ENCODE measurements around the gene CTDSPL. TPM values are rescaled to one million over a fixed set of nuclear protein-coding genes. Genes with fewer than 3 reads are reported as not detected.
"Not testable (repeated sequence)": the region's sequence is repeated elsewhere in the genome, so short reads cannot be mapped to it uniquely, and the experiment has no call there.

The CTDSPL gene
- total RNA-seq, 1 experiment from 2014 or later: 16.6 TPM

DNA sequence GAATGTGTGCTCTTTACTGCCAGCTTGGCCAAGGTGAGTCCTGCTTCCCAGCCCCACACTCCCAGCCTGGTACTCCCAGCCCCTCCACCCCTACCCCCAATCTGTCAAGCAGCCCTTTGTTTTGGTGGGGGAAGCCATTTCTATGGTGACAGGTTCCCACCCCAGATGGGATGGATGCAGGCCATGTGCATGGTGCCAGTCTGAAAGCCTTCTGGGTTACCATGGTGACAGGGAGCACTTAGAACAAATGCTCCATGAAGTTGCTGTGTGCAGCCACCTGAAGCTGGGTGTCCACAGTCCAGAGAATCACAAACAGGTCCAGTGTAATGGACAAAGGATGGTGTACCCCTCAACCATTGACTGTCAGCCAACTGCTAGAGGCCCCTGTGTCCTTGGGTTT, 109.8 kb downstream of the CTDSPL start:
- CTCF ChIA-PET: no interaction called here
- no peak overlapping the region for H3K27ac ChIP-seq (ENCODE audit: low read length)
- in situ Hi-C loops (cut with HindIII; ENCODE audit: low pct_unique_long_range_greater_than_20kb, low sequenced_read_pairs): no loop called here

DNA sequence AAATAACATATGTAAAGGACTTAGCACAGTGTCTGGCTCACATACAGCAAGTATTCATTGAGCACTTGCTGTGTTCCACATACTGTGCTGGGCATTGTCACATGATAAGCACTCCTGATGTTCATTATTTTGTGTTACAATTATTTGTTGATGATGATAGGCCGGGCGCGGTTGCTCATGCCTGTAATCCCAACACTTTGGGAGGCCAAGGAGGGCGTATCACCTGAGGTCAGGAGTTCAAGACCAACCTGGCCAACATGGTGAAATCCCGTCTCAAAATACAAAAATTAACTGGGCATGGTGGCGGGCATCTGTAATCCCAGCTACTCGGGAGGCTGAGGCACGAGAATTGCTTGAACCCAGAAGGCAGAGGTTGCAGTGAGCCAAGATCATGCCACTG, 110.4 kb downstream of the CTDSPL start:
- DNase-seq (ENCODE audit: low read depth, low spot score); intact Hi-C loops (cut with micrococcal nuclease; ENCODE audit: unreplicated experiment); in situ Hi-C loops (cut with HindIII; ENCODE audit: low pct_unique_long_range_greater_than_20kb, low sequenced_read_pairs); H3K4me3 ChIP-seq (ENCODE audit: low read depth in 2 of 2, low read length in 2 of 2); H3K4me1 ChIP-seq (ENCODE audit: control insufficient read depth, insufficient read depth, low read length); H3K27me3 ChIP-seq (ENCODE audit: control insufficient read depth, insufficient read depth, low read length); ATAC-seq; BruUV-seq (replicated peaks); H3K27ac ChIP-seq (ENCODE audit: low read length); POLR2A ChIA-PET; H3K36me3 ChIP-seq (ENCODE audit: control insufficient read depth, insufficient read depth, low read length); H3K9me3 ChIP-seq (ENCODE audit: control insufficient read depth, insufficient read depth, low read depth, low read length); CTCF ChIA-PET: not testable (repeated sequence)

More for the DNA sequence above, 109.8 kb downstream of the CTDSPL start:
- no peak overlapping the region for H3K4me3 ChIP-seq (ENCODE audit: low read depth in 2 of 2, low read length in 2 of 2)
- POLR2A ChIA-PET: no interaction called here
- H3K4me1 ChIP-seq (ENCODE audit: control insufficient read depth, insufficient read depth, low read length): no peaks in the 10 kb centered on the region
- ATAC-seq (no peak), DNase-seq (ENCODE audit: low read depth, low spot score) (no peak)
- intact Hi-C loops (cut with micrococcal nuclease; ENCODE audit: unreplicated experiment): no loop called here
- no TSS peak for BruUV-seq (replicated peaks)
- H3K9me3 ChIP-seq (ENCODE audit: control insufficient read depth, insufficient read depth, low read depth, low read length): no peaks in the 10 kb centered on the region
- H3K36me3 ChIP-seq (ENCODE audit: control insufficient read depth, insufficient read depth, low read length): no peaks in the 10 kb centered on the region
- no peaks in the 10 kb centered on the region for H3K27me3 ChIP-seq (ENCODE audit: control insufficient read depth, insufficient read depth, low read length)
- no peak for TF ChIP-seq CTCF (IDR thresholded peaks at IDR 0.05)
- TF ChIP-seq POLR2AphosphoS5 (IDR thresholded peaks at IDR 0.05; ENCODE audit: low read depth, low read length): no peak
- no peak for TF ChIP-seq SIN3A (IDR thresholded peaks at IDR 0.05; ENCODE audit: borderline replicate concordance, insufficient read depth, low read depth, low read length)
- TF ChIP-seq TCF7L2 (IDR thresholded peaks at IDR 0.05; ENCODE audit: low read depth, low read length): no peak
- TF ChIP-seq, protein P1, sequence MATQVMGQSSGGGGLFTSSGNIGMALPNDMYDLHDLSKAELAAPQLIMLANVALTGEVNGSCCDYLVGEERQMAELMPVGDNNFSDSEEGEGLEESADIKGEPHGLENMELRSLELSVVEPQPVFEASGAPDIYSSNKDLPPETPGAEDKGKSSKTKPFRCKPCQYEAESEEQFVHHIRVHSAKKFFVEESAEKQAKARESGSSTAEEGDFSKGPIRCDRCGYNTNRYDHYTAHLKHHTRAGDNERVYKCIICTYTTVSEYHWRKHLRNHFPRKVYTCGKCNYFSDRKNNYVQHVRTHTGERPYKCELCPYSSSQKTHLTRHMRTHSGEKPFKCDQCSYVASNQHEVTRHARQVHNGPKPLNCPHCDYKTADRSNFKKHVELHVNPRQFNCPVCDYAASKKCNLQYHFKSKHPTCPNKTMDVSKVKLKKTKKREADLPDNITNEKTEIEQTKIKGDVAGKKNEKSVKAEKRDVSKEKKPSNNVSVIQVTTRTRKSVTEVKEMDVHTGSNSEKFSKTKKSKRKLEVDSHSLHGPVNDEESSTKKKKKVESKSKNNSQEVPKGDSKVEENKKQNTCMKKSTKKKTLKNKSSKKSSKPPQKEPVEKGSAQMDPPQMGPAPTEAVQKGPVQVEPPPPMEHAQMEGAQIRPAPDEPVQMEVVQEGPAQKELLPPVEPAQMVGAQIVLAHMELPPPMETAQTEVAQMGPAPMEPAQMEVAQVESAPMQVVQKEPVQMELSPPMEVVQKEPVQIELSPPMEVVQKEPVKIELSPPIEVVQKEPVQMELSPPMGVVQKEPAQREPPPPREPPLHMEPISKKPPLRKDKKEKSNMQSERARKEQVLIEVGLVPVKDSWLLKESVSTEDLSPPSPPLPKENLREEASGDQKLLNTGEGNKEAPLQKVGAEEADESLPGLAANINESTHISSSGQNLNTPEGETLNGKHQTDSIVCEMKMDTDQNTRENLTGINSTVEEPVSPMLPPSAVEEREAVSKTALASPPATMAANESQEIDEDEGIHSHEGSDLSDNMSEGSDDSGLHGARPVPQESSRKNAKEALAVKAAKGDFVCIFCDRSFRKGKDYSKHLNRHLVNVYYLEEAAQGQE (IDR thresholded peaks at IDR 0.05; ENCODE audit: insufficient read depth in 1 of 2, low read depth in 2 of 2, low read length in 1 of 2): no peak

GRCh38 chr3:37973246-37974054, 111.8 kb downstream of the CTDSPL start:
- Histone ChIP-seq H3K27ac (ENCODE audit: low read length) (no peak overlapping the region), H3K4me3 (ENCODE audit: low read depth in 2 of 2, low read length in 2 of 2) (no peak overlapping the region), H3K27me3 (ENCODE audit: control insufficient read depth, insufficient read depth, low read length) (no peaks in the 10 kb centered on the region), H3K36me3 (ENCODE audit: control insufficient read depth, insufficient read depth, low read length) (no peaks in the 10 kb centered on the region), H3K9me3 (ENCODE audit: control insufficient read depth, insufficient read depth, low read depth, low read length) (no peaks in the 10 kb centered on the region), H3K4me1 (ENCODE audit: control insufficient read depth, insufficient read depth, low read length) (no peaks in the 10 kb centered on the region)
- POLR2A ChIA-PET: no interaction called here
- CTCF ChIA-PET: interaction anchor here (1.0 to 2.0 kb wide), 2 partner anchors 12 to 23 kb away, joined by 3 to 6 read pairs; no protein-coding TSS in a partner anchor
- DNase-seq (ENCODE audit: low read depth, low spot score): no peak
- BruUV-seq (replicated peaks): no TSS peak
- no peak for ATAC-seq
- in situ Hi-C loops (cut with HindIII; ENCODE audit: low pct_unique_long_range_greater_than_20kb, low sequenced_read_pairs) (no loop called here), intact Hi-C loops (cut with micrococcal nuclease; ENCODE audit: unreplicated experiment) (no loop called here)
- TF ChIP-seq, protein P1 (IDR thresholded peaks at IDR 0.05; ENCODE audit: insufficient read depth in 1 of 2, low read depth in 2 of 2, low read length in 1 of 2): no peak
- no peak for TF ChIP-seq CTCF (IDR thresholded peaks at IDR 0.05)
- TF ChIP-seq TCF7L2 (IDR thresholded peaks at IDR 0.05; ENCODE audit: low read depth, low read length): no peak
- no peak for TF ChIP-seq SIN3A (IDR thresholded peaks at IDR 0.05; ENCODE audit: borderline replicate concordance, insufficient read depth, low read depth, low read length)
- no peak for TF ChIP-seq POLR2AphosphoS5 (IDR thresholded peaks at IDR 0.05; ENCODE audit: low read depth, low read length)
